IPS DF 19.7 (cell line): ENCODE results near the gene RUSC1.

ENCODE experiments used
- DNase-seq: peaks from one replicate; pipeline ENCODE4 v3.0.0-alpha.2; 2013; ENCODE audit warnings: low read depth, low spot score

Gene RUSC1

GRCh38 chr1:155294520-155295182 lies 26.0 kb upstream of the RUSC1 start:
- no peak for DNase-seq

DNA sequence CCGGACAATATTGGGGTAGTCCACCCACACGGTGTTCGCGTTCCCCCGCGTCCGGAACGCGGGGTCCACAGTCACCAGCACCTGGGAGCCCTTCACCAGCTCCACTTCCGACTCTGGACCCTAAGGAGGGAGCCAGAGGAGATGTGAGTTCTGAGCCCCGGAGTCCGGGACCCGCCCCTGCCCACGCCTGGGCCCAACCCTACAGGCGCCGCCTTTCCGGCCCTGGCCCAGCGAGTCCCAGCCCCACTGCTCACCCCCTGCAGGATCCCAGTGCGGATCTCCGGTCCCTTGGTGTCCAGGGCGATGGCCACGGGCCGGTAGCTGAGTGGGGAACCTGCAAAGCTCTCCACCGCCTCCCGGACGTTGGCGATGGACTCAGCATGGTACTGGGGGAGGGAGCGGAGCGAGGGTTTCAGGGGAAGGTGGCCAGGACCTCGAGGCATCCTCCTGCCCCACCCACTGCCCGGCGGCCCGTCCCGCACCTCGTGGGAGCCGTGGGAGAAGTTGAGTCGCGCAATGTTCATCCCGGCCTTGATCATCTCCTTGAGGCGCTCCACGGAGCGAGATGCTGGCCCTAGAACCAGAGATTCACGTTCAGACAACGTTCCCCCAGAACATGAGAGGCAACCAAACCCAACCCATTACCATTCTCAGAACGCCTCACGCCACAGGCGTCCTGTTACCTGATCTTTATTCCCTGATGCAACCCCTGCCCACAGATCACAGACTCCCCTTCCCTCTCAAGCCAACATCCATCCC lies 25.3 kb upstream of the RUSC1 start:
- no peak for DNase-seq

GRCh38 chr1:155295942-155296267 lies 24.8 kb upstream of the RUSC1 start:
- no peak for DNase-seq

DNA sequence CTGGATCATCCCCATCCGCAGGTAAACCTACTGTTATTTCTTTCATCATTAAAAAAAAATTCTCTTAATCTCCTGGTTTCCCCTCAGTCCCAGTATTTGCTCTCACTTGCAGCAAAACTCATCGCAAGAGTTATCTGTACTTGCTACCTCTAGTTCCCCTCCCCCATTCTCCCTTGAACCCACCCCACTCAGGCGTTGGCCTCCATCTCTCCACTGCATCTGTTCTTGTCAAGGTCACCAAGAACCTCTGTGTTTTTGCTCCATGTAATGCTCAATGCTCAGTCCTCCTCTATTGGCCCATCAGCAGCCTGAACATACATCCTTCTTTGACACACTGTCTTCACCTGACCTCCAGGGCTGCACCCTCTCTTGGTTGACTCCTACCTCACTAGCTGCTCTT lies 24.0 kb upstream of the RUSC1 start:
- DNase-seq: no peak

GRCh38 chr1:155297384-155297783 lies 23.3 kb upstream of the RUSC1 start:
- DNase-seq: no peak

DNA sequence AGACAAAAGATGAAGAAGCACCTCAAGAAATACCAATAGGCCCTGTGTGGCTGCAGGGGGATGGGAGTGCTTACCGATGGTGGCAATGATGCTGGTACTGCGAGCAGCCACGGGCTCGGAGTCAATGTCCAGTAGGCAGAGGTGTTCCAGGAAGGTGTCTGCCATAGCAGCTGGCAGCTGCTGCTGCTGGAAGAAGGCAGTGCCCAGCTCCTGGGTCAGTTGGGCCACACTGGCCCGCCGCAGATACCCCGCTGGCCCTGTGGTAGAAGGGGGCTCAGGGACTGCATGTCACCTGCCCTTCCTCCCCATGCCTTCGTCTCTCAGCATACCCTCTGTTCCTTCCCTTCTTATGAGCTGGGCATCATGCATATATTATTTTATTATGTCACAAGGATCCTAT lies 20.7 kb upstream of the RUSC1 start:
- DNase-seq: no peak

- no peak for DNase-seq
Observed at GRCh38 chr1:155300553-155301329, 20.0 kb upstream of the RUSC1 start.

GRCh38 chr1:155301342-155301841 lies 19.3 kb upstream of the RUSC1 start, which contains the start of gene PKLR:
TSS of gene PKLR (minus strand) at chr1:155301438. CDS start at chr1:155301395, 43 bp downstream.
- no peak for DNase-seq

DNA sequence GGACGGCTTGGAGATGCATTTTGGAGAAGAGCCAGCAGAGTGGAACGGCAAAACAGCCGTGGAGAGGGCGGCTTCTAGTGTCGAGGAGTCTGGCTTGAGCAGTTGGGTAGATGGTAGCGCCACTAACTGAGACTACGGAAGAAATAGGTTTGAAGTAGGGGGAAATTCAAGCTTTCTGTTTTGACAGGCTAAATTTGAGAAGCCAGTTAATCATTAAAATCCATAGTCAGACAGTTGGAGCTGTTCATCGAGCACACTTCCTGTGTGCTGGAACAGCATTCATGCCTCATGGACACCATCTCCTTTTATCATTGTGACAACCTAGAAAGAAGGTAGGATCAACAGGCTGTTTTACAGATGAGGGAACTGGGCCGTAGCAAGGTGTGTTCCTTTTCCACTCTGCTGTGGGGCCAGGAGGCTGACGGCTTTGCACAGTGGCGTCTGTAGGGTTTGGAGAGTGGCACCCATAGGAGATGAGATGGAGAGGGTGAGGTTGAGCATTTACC lies 16.1 kb upstream of the RUSC1 start:
- no peak for DNase-seq

GRCh38 chr1:155305881-155306391 lies 14.8 kb upstream of the RUSC1 start:
- no peak for DNase-seq

DNA sequence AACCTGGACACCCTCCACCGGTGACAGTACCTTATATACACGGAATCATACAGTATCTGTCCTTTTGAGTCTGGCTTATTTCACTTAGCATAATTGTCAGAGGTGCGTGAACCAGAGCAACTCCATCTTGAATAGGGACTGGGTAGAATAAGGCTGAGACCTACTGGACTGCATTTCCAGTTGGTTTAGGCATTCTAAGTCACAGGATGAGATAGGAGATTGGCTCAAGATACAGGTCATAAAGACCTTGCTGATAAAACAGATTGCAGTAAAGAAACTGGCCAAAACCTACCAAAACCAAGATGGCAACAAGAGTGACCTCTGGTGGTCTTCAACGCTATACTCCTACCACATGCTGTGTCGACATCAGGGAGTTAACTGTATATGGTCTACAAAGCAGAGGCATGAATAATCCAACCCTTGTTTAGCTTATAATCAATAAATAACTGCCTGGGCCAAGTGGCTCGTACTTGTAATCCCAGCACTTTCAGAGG lies 13.4 kb upstream of the RUSC1 start:
- no peak for DNase-seq

DNA sequence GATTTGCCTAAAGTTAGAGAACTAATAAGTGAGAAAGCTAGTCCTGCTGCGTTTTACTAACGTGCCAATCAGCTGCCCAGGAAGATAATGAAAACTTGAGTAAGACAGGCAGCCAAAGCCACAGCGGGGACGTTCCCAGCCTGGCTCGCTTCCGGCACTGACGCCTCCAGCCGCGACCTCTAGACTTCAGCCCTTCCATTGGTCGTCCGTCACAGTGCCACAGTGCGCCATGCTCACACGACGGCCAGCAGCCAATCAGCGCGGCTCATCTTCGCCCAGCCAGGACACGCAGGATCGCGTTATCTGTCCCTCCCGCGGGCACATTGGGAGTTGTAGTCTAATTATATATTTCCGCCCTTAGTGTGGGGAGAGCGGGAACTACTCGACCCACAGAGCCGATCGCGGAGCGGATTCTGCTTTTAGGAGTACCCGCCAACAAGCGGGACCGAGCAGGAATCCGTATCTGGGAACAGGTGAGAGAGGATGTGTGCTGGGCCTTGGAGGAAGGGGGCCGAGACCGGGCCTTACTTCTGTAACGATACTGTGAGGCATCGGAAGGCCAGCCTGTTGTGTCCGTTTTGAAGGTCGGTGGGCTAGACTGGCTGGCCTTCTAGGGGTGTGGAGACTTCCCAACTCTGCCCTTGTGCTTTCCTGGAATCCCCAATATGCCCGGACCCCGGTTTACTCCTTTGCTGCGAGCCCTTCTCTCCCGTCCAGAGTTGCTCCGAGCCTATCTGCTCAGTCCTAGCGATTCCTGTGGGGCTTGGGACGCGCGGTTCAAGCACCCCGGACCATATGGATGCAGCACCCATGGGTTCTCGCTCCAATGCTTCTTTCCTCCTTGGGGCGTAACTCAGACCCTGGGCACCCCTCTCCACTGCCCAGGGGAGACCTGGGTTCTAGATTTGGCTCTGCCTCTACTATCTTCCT lies 11.9 kb upstream of the RUSC1 start, which contains the start of gene FDPS:
TSS of gene FDPS (plus strand) at position 374 of the 930 bp plus-strand sequence. CDS start 924 bp downstream, outside the sequence.
- peak; percentile 96 for DNase-seq

GRCh38 chr1:155309423-155310021 lies 11.2 kb upstream of the RUSC1 start:
- no peak for DNase-seq

DNA sequence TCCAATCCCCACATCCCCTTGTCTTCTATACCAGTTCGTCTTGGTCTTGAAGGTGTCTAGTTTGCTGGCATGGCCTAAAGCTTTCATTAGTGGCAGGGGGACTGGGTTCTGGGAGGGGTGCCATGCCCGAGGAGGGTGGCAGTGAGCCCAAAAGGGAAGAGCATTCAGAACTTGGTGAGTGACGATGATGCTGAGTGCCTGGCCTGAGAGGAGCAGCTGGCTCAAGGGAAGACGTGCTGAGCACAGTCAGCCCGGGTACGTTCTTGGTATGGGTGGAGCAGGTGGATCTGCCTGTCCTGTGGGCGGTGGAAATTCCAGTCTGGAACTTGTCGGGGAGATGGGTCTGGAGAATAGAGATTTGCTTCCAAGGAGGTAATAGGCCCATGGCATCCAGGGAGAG lies 7.4 kb upstream of the RUSC1 start:
- DNase-seq: no peak

GRCh38 chr1:155316922-155317321 lies 3.8 kb upstream of the RUSC1 start:
- DNase-seq: no peak

DNA sequence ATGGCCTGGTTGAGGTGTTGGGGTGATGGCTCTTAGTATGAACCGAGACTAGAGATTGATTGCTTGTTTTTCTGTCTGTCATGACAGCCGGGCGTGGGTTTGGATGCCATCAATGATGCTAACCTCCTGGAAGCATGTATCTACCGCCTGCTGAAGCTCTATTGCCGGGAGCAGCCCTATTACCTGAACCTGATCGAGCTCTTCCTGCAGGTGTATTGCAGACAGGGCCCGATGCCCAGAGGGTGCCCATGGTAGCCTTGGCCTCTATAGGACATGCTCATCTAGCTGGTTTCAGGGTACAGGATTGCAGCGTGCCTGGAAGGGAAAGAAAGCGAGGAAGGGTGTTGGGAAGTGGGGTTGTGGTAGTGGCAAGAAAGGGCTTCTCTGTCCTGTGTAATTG lies 2.6 kb upstream of the RUSC1 start:
- no peak for DNase-seq

DNA sequence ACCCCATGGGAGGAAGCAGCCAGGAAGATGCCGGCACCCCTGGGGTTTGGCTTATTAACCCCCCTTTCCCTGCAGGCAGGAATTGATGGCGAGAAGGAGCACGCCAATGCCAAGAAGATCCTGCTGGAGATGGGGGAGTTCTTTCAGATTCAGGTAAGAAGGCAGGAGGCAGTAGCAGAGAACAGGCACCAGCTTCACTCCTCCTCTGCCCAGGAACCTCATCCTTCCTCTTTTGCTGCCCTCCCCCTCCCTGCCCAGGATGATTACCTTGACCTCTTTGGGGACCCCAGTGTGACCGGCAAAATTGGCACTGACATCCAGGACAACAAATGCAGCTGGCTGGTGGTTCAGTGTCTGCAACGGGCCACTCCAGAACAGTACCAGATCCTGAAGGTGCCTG lies 1.2 kb upstream of the RUSC1 start:
- DNase-seq: no peak

GRCh38 chr1:155320252-155320651 lies 442 bp upstream of the RUSC1 start:
- DNase-seq: no peak

DNA sequence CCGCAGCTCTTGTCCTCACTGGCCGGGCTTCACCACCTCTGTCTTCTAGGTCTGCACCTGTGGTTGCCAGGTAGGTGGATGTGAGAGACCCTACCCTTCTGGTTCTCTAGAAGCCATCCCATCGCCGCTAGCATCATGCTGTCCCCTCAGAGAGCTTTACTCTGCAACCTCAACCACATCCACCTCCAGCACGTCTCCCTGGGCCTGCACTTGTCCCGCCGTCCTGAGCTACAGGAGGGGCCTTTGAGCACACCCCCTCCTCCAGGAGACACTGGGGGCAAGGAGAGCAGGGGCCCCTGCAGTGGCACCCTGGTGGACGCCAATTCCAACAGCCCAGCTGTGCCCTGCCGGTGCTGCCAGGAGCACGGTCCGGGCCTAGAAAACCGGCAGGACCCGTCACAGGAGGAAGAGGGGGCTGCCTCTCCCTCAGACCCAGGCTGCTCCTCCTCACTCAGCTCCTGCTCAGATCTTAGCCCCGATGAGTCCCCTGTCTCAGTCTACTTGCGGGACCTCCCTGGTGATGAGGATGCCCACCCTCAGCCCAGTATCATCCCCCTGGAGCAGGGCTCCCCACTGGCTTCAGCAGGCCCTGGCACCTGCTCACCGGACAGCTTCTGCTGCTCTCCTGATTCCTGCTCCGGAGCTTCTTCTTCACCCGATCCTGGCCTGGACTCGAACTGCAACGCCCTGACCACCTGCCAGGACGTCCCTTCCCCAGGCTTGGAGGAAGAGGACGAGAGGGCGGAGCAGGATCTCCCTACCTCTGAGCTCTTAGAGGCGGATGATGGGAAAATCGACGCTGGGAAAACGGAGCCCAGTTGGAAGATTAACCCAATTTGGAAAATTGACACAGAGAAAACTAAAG lies 1.2 kb downstream of the RUSC1 start:
- no peak for DNase-seq
